K562 (cell line): ENCODE measurements around the gene ZNF705A. TPM values are rescaled to one million over a fixed set of nuclear protein-coding genes. Genes with fewer than 3 reads are reported as not detected.

ENCODE experiments used
- ATAC-seq: fragments of 200-7000 bp; cut with Tn5 transposase; 3 replicates; pipeline ENCODE4 v1.9.1; 2020; ENCODE audit warnings: moderate library complexity
- BruUV-seq: library from RNA; stranded (reverse); fragments of 400-500 nt; replicated peaks from 2 replicates; lab custom pipeline; 2021; lab: Mats Ljungman, UMichigan
- CTCF ChIA-PET: fragments of 300-600 bp; formaldehyde crosslinking; extraction: SDS; loops from one replicate; lab custom pipeline; 2021; ENCODE audit warnings: low intra/inter-chr PET ratio; lab: Yijun Ruan, JAX
- POLR2A ChIA-PET: fragments of 300-600, 350-650 bp; sonication (Branson Sonifier 250); formaldehyde crosslinking; extraction: SDS; loops from one replicate; lab custom pipeline; 2021; ENCODE audit warnings: antibody characterized with exemption, inconsistent platforms; lab: Yijun Ruan, JAX
- DNase-seq, 4 experiments: peaks; one replicate each; pipeline versions ENCODE4 v3.0.0 to v3.0.0-alpha.2; 2011 to 2018; ENCODE audit warnings: low spot score in 3 of 4, mixed read lengths in 3 of 4; ENCODE audit errors: extremely low read depth in 1 of 4
- FAIRE-seq: peaks from 2 replicates; lab custom pipeline; 2011; peaks lifted over from hg19 to GRCh38; lab: Jason Lieb, UNC
- H2AFZ ChIP-seq: 2 replicates; pipeline ENCODE4 v1.6.0; 2011; ENCODE audit warnings: low read depth, low read length, control low read depth, inconsistent platforms
- H3K27ac ChIP-seq: fragments of 200-600 bp; 3 replicates; pipeline ENCODE4 v1.8.0; 2011; ENCODE audit warnings: low read depth, mild to moderate bottlenecking, control low read depth, inconsistent platforms, low read length, moderate library complexity, mixed read lengths; ENCODE audit errors: extremely low read depth
- H3K27me3 ChIP-seq, 2 experiments: fragments of 300-600 bp in 1 of 2; 2 replicates in 1 of 2; 3 replicates in 1 of 2; pipeline versions ENCODE4 v1.6.0 to v1.8.0; 2011; ENCODE audit warnings: inconsistent platforms in 2 of 2, low read length in 2 of 2, mild to moderate bottlenecking in 1 of 2, mixed read lengths in 1 of 2, moderate library complexity in 1 of 2; ENCODE audit not compliant: control insufficient read depth in 2 of 2, insufficient read depth in 2 of 2
- H3K36me3 ChIP-seq: fragments of 300-600 bp; 3 replicates; pipeline ENCODE4 v1.8.0; 2011; ENCODE audit warnings: mild to moderate bottlenecking, low read length, inconsistent platforms; ENCODE audit not compliant: control insufficient read depth, insufficient read depth
- H3K4me1 ChIP-seq, 2 experiments: fragments of 200-600 bp in 1 of 2; replicated peaks in 1 of 2; 2 replicates in 1 of 2; 3 replicates in 1 of 2; pipeline versions ENCODE4 v1.5.1 to v1.8.0; 2011; ENCODE audit warnings: inconsistent platforms in 2 of 2, low read length in 2 of 2, mild to moderate bottlenecking in 1 of 2, mixed read lengths in 1 of 2, moderate library complexity in 1 of 2; ENCODE audit not compliant: control insufficient read depth in 2 of 2, insufficient read depth in 2 of 2
- H3K4me2 ChIP-seq: 2 replicates; pipeline ENCODE4 v1.6.1; 2011; ENCODE audit warnings: low read length, control low read depth, inconsistent platforms, mixed read lengths; ENCODE audit not compliant: insufficient read depth
- H3K4me3 ChIP-seq: fragments of 200-600 bp; sonication (generic), shearing (Covaris generic); 2 replicates; pipeline ENCODE4 v1.5.1; 2016; ENCODE audit warnings: control low read depth, inconsistent platforms
- H3K79me2 ChIP-seq: fragments of 200-600 bp; 3 replicates; pipeline ENCODE4 v1.8.0; 2011; ENCODE audit warnings: low read length, inconsistent platforms; ENCODE audit not compliant: control insufficient read depth, insufficient read depth
- H3K9ac ChIP-seq, 2 experiments: 2 replicates each; pipeline versions ENCODE4 v1.6.0 to v1.6.1; 2011; ENCODE audit warnings: low read depth in 2 of 2, low read length in 2 of 2, control low read depth in 1 of 2, inconsistent platforms in 1 of 2, mild to moderate bottlenecking in 1 of 2, mixed read lengths in 1 of 2; ENCODE audit not compliant: insufficient read depth in 1 of 2
- H3K9me1 ChIP-seq: one replicate; pipeline ENCODE4 v1.6.0; 2011; ENCODE audit warnings: inconsistent platforms, mild to moderate bottlenecking, low read length, moderate library complexity; ENCODE audit not compliant: control insufficient read depth, insufficient read depth
- H3K9me3 ChIP-seq: replicated peaks from 2 replicates; pipeline ENCODE4 v1.5.1; 2011; ENCODE audit warnings: low read depth, low read length, inconsistent platforms; ENCODE audit not compliant: control insufficient read depth, insufficient read depth
- H4K20me1 ChIP-seq: replicated peaks from 2 replicates; pipeline ENCODE4 v1.6.1; 2011; ENCODE audit warnings: low read length, inconsistent platforms, mixed read lengths; ENCODE audit not compliant: control insufficient read depth, insufficient read depth
- L3MBTL2 ChIP-seq: fragments of 450-650 bp; IDR thresholded peaks from 2 replicates; pipeline ENCODE4 v1.6.1; 2016; ENCODE audit warnings: mild to moderate bottlenecking, moderate library complexity
- MYBL2 ChIP-seq, 2 experiments: fragments of 450-650 bp in 1 of 2; sonication (generic) in 1 of 2; formaldehyde crosslinking in 1 of 2; IDR thresholded peaks; 2 replicates each; pipeline versions ENCODE4 v1.6.1 to v1.8.1; 2017 to 2022; ENCODE audit warnings: borderline replicate concordance in 1 of 2, inconsistent platforms in 1 of 2, low read depth in 1 of 2, mild to moderate bottlenecking in 1 of 2, missing genetic modification reagents in 1 of 2, moderate library complexity in 1 of 2
- SAFB2 ChIP-seq: fragments of 200-400 bp; formaldehyde crosslinking; IDR thresholded peaks from 2 replicates; pipeline ENCODE4 v1.6.1; 2018; ENCODE audit warnings: borderline replicate concordance, low read length, low read depth, moderate library complexity; ENCODE audit not compliant: severe bottlenecking
- SPI1 ChIP-seq: IDR thresholded peaks from 2 replicates; pipeline ENCODE4 v1.6.1; 2011; ENCODE audit warnings: low read depth, low read length, control low read depth, borderline replicate concordance
- THRAP3 ChIP-seq: fragments of 450-650 bp; IDR thresholded peaks from 2 replicates; pipeline ENCODE4 v1.6.1; 2016; ENCODE audit warnings: mild to moderate bottlenecking, inconsistent platforms, borderline replicate concordance
- ZNF644 ChIP-seq: fragments of 200-800 bp; sonication (Bioruptor generic); IDR thresholded peaks from 2 replicates; pipeline ENCODE4 v1.6.1; 2016; ENCODE audit warnings: low read depth, missing genetic modification characterization, missing compliant biosample characterization
- WGBS: fragments of 100-300 bp; shearing (Covaris generic); methylation state at CpG from one replicate; pipeline ENCODE4 v1.1.6; 2016; ENCODE audit warnings: low coverage, mixed read lengths; ENCODE audit not compliant: insufficient coverage; ENCODE audit errors: missing lambda C conversion rate; 5-methylcytosine and 5-hydroxymethylcytosine counted together
- in situ Hi-C: fragments of 300-500 bp; cut with MboI; formaldehyde crosslinking; loops from 4 replicates; pipeline ENCODE4 v1.15.0; 2018; ENCODE audit warnings: inconsistent platforms, mixed read lengths
- intact Hi-C: fragments of 100-400 bp; cut with micrococcal nuclease; formaldehyde crosslinking; loops from 2 replicates; pipeline ENCODE4 v1.14.2; 2022
- polyA plus RNA-seq, 8 experiments: library from polyadenylated mRNA; depleted of rRNA in 4 of 8; stranded (reverse) in 5 of 8; unstranded in 3 of 8; fragments of >200 nt; fragmentation: Nextera tagmentation in 2 of 8; fragmentation: Illumina TruSeq in 1 of 8; extraction: Ambion mirVana in 2 of 8; extraction: Trizol in 1 of 8; gene quantifications; 2 replicates each; pipeline versions ENCODE4 v1.2.1 to v1.2.3, GENCODE V29; 2011 to 2014; ENCODE audit warnings: inconsistent platforms in 1 of 8, missing spikeins in 1 of 8
- total RNA-seq, 7 experiments: library from RNA; depleted of rRNA in 6 of 7; stranded (reverse); fragments of >200 nt in 6 of 7; fragmentation: Illumina TruSeq in 2 of 7; extraction: Trizol in 2 of 7; gene quantifications; 2 replicates each; pipeline versions ENCODE4 v1.2.1 to v1.2.3, GENCODE V29; 2011 to 2021; ENCODE audit warnings: low replicate concordance in 1 of 7

Gene ZNF705A
- total and polyA plus RNA-seq, 9 of the 15 experiments (the other 6 are each of a cell fraction or from before 2014, with no cell fraction given) = not detected

DNA sequence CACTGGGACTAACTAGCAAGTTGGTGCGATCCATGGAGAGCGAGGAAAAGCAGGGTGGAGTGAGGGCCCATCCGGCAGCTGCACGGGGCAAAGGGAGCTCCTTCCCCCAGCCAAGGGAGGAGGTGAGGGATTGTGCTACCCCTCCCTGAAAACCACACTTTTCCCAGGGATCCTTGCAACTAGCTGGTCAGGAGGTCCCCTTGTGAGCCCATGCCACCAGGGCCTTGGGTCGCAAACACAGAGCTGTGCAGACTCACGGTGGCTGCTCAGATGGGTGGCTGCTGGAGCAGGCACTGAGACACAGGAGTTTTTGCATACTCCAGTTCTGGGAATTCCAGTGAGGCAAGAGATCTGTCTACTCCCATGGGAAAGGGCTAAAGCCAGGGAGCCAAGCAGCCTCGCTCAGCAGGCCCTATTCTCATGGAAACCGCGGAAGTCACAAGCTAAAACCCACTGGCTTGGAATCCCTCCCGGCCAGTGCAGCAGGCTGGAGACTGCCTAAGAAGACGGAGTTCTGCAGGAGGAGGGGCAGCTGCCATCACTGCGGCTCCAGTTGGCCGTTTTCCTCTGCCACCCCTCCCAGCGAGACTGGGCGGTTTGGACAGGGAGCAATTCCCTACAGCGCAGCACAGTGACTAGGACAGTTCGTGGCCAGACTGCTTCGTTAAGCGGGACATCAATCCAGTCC, 10.9 kb upstream of the ZNF705A start:
- ATAC-seq = no peak
- in situ Hi-C loops = no loop called here
- Histone ChIP-seq H4K20me1 (no peaks in the 10 kb centered on the region), H3K4me1 (no peaks in the 10 kb centered on the region; a peak in 1 of 5 replicates), H3K79me2 (no peaks in the 10 kb centered on the region), H3K27me3 (peaks cover 3 to 13% of the 10 kb centered on the region in 2 experiments; a peak in 2 of 5 replicates), H2AFZ (0 out of 2 replicates have a peak overlapping the region, but pooled peaks have one; percentile 4), H3K27ac (no peak overlapping the region), H3K4me2 (no peak overlapping the region), H3K9ac (no peak overlapping the region), H3K36me3 (no peaks in the 10 kb centered on the region), H3K4me3 (no peak overlapping the region), H3K9me1 (no peaks in the 10 kb centered on the region), H3K9me3 (no peaks in the 10 kb centered on the region)
- TF ChIP-seq THRAP3 (no peak), MYBL2 (IDR thresholded peaks at IDR 0.05; ENCODE audit: low read depth) (no peak), MYBL2 (CRISPR knock-in tag; IDR thresholded peaks at IDR 0.05; ENCODE audit: borderline replicate concordance) (no peak), ZNF644 (tag) (no peak), SPI1 (no peak), L3MBTL2 (no peak), SAFB2 (no peak)
- 16% methylated on average over 15 of the region's 19 CpGs for WGBS
- ChIA-PET CTCF (no interaction called here), POLR2A (no interaction called here)
- no TSS peak for BruUV-seq
- DNase-seq = no peak
- intact Hi-C loops = no loop called here
- FAIRE-seq = no peak
